ENCODE measurements around the gene LPCAT1. TPM values are rescaled to one million over a fixed set of nuclear protein-coding genes. Genes with fewer than 3 reads are reported as not detected.

Gene LPCAT1
- total RNA-seq, 1 donor from 2014 or later, result 74.8 TPM

DNA sequence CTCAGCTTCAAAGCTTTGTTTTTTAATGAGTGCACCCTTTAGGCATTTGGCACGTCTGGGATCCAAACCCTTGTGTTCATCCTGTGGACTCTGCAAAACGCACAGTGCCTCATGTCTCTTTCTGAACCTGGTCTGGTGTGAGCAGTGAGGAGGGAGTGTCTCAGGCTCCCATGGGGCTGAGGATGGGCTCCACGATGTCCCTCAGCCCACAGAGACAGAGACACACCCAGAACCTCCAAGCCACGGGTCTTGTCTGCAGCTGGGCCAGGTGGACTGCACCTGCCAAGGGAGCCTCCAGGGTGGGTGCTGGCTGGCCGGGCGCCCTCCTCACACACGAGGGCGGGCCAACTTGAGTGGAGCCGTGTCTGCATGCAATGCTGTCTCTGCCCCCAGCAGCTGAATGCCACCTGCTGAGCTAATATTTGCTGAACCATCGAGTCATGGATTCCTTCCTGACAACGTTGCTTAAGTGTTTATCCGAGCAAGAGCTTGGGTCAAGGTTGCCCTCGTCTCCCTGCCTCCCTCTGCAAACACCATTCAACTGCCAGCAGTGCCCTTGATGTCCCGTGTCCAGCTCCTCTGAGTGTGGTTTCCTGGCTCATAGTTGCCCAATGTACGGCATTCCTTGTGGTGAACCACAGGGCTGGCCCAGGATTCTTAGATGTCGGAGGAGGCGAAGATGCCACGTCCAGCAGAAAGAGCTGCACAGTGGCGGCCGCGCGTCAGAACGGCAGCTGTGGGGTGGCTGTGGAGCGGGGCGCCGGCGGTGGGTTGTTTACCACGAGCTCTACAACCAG lies 31.4 kb upstream of the LPCAT1 start:
- intact Hi-C loops (cut with micrococcal nuclease), result no loop called here

GRCh38 chr5:1554410-1554967 lies 30.7 kb upstream of the LPCAT1 start:
- intact Hi-C loops (cut with micrococcal nuclease), result no loop called here

- intact Hi-C loops (cut with micrococcal nuclease), result no loop called here
Measured at GRCh38 chr5:1553539-1554409, 30.0 kb upstream of the LPCAT1 start.

DNA sequence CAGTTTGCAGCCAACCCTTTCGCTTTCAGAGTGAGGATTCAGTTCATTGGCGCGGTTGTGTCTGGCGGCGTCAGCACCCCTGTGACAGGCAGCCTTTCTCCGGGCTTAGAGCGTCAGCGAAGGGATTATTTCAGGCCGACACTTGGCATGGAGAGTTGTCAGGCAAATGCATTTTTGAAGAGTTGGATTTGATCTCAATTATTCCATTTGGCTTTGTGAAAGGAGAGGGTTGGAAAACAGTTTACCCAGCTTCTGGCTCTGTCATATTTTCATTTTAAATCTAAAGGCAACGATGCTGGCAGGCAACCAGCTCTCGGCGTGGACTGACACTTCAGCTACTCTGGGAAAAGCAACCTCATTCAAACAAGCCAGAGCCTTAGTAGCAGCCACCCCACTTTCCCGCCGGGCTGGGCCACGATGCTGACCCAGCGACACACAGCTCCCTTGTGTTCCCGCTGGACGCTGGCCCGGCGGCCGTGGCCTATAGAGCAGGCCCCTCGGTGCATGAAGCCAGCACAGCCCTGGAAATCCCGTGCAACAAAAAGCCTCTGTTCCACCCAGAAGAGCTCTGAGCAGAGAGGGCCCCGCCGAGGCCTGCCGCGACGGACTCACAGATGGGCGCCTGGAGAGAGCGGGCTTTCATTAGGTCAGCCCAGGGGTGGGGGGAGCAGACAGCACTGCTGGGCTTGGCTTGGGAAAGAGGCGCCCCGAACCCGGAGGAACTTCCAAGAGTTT lies 28.9 kb upstream of the LPCAT1 start:
- intact Hi-C loops (cut with micrococcal nuclease), result no loop called here

GRCh38 chr5:1551426-1552301 lies 27.9 kb upstream of the LPCAT1 start:
- intact Hi-C loops (cut with micrococcal nuclease), result no loop called here

DNA sequence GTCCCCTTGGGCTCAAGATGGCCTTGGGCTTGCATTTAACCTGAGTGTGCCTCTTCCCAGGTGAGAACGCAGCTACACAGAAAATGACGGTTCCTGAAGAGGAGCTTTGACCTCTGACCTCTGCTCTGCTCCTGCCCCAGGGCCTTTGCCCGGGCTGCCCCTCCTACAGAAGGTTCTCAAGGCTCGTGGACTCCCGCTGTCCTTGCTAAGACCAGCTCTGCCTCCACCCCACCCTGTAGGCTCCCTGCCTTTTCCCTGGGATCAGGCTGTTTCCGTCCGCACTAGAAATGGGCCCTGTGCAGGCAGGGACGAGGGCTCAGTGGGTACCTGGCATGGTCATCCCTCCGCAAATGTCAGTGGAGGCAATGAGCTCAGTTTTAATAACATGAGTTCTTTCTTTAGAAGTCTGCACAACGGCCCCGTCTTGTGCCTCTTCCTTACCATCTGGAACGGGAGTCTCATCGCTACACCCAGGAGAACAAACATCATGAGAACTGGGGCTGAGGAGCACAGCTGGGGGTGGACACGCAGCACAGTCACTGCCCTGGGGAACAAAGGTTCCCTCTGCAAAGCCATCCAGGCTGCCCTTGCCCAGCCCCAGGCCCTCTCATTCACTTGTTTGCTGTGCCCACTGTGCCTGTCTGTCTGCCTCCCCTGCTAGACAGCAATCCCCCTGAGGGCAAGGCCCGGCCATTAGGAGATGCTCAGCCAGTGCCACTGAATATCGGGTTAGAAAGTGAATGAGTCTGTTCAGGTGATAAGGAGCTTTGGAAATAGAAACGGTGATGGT lies 26.7 kb upstream of the LPCAT1 start:
- intact Hi-C loops (cut with micrococcal nuclease), result no loop called here

DNA sequence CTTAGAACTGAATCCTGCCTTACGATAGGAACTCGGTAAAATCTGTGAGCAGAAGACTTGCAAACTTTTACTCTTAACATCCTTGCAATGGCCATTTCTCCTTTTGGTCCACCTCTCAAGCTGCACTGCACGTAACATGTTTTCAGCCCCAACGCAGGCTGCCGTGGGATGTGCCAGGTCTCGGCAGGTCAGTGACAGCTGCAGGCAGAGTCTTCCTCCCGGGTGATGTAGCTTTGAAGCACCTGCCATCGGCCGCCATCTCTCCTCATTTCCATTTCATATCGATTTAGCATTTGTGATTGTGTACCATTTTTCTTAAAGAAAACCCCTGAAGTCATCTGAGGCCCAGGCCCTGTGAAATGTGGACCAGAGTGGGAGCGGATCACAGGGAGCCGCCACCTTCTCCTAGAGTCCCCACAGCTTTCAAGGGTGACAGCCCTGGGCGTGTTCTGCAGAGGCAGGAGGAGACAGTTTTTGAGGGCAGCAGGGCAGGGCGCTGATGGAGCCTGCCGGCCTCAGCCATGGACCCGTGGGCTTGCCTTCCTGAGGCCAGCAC lies 25.8 kb upstream of the LPCAT1 start:
- intact Hi-C loops (cut with micrococcal nuclease), result no loop called here

- intact Hi-C loops (cut with micrococcal nuclease), result no loop called here
Measured at GRCh38 chr5:1548702-1549474, 25.1 kb upstream of the LPCAT1 start.

DNA sequence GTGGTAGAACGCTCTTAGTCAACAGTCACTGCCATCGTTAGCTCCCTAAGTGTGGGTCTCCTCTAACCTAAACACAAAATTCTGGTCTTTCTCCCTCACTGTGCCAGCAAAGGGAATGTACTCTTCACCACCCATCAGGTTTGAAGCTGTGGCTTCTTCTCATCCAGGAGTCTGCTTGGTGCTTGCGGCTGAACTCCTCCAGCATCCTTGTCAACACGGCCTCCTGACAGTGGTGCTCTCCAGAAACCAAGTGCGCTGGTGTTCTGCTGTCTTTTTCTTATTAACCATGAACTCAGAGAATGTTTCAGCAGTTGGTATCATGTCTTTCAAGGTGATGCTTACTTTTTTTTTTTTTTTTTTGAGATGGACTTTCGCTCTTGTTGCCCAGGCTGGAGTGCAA lies 23.9 kb upstream of the LPCAT1 start:
- intact Hi-C loops (cut with micrococcal nuclease), result no loop called here

- intact Hi-C loops (cut with micrococcal nuclease), result no loop called here
Measured at GRCh38 chr5:1547236-1547635, 23.5 kb upstream of the LPCAT1 start.

DNA sequence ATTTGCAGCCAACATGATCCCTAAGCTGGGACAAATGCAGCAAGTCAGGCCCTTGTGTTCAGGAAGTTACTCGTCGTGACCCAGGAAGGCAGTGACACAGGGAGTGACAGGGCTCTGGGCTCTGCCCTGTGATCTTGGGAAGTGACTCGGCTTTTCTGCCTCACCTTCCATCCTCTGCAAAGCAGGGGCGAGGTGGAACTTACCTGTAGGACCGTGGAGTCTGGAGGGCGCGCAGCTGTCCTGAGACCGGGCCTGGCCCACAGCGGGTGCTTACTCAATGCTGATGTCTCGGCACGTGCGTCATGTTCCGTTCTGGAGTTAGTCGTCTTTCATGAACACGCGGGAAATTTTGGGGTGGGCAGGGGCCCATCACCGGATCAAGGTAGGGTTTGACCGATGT lies 22.8 kb upstream of the LPCAT1 start:
- intact Hi-C loops (cut with micrococcal nuclease), result no loop called here

- intact Hi-C loops (cut with micrococcal nuclease), result no loop called here
Measured at GRCh38 chr5:1545805-1546355, 22.1 kb upstream of the LPCAT1 start.

- intact Hi-C loops (cut with micrococcal nuclease), result no loop called here
Measured at GRCh38 chr5:1545126-1545804, 21.5 kb upstream of the LPCAT1 start.

- intact Hi-C loops (cut with micrococcal nuclease), result no loop called here
Measured at GRCh38 chr5:1544294-1544961, 20.7 kb upstream of the LPCAT1 start.

GRCh38 chr5:1543398-1544293 lies 19.9 kb upstream of the LPCAT1 start:
- intact Hi-C loops (cut with micrococcal nuclease), result no loop called here

- intact Hi-C loops (cut with micrococcal nuclease), result no loop called here
Measured at GRCh38 chr5:1542781-1543180, 19.0 kb upstream of the LPCAT1 start.

All from T-helper 1 cell treated with Interleukin-12 subunit alpha and Interleukin-12 subunit beta and Interleukin-4 antibody, amounts not matched to agents 30 ng/mL and 1 ng/mL, for 36 hours (primary cell).